HG02840 (cell line): ENCODE data around the gene CECR2.

Experiments
- ATAC-seq: cut with Tn5 transposase; IDR thresholded peaks from one replicate; pipeline ENCODE4 v1.9.1; 2021; ENCODE audit warnings: mild to moderate bottlenecking, moderate library complexity, moderate number of reproducible peaks; ENCODE audit not compliant: unreplicated experiment, low FRiP score

CECR2 gene

DNA sequence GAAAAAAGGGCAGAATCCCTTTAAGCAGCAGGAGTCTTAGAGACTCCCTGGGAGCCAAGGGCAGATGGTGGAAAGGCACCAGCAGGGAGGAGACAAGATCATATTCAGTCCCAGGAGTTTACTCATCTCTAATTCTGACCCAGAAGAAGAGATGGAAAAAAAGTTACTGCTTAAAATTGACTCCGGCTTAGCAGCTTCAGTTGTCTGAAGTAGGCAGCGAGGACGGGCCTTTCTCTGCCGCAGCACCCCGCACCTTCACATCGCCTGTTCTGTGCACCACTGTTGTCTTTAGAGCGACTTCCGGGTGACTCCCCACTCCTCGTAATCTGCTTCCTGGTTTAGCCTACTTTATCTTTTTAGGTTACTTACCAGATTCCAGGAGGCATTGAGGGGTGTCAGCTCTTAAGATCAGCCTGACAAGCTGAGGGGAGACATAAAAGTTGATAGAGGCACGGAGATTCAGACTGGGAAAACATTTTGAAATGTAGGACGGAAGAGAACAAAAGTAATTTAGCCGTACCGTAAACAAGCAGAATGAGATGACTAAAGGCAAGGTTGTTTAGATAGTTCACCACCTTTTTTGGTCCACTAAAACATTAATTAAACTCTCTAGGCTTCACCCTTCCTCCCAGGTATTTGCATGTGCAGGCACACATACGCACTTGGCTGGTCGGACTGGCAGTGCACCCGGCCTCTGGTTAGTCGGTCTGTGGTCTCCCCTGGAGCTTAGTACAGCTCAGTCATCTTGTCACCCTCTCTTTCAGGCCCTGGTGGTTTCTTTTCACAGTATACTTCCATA is 74.3 kb downstream of the CECR2 start:
- ATAC-seq: no peak

DNA sequence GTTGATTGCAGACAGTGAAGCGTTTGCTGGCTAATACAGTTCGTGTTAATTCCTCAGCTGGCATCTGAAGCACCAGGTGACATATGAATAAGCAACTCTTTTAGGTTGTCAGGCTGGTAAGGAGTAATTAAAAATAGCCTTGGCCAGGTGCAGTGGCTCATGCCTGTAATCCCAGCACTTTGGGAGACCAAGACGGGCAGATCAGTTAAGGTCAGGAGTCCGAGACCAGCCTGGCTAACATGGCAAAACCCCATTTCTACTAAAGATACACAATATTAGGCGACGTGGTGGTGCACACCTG is 74.9 kb downstream of the CECR2 start:
- ATAC-seq: no peak

DNA sequence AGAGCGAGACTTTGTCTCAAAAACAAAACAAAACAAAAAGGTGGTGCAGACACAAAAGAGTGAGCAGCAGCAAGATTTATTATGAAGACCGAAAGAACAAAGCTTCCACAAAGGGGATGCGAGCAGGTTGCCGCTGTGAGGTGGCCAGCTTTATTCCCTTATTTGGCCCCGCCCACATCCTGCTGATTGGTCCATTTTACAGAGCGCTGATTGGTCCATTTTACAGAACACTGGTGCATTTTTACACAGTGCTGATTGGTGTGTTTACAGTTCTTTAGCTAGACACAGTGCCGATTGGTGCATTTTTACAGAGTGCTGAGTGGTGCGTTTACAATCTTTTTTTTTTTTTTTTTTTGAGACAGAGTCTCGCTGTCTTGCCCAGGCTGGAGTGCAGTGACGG is 77.4 kb downstream of the CECR2 start:
- ATAC-seq: no peak

DNA sequence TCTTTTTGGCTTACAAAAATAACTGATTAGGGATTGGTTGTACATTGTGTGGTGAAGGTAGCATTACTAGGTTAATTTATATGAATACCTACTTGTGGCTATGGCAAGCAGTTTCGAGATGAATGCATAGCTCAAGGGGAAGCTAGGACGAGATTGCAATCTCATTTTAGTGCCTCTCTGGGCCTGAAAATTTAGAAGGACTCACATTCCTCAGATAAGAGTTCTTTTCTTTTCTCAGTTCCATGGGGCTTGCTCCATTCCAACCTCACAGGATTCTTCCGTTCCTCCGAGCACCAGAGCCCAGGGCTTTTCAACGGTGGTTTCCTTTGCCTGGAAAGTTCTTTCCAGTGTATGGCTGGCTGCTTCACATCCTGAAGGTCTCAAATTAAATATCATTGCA is 82.1 kb downstream of the CECR2 start:
- ATAC-seq: no peak

DNA sequence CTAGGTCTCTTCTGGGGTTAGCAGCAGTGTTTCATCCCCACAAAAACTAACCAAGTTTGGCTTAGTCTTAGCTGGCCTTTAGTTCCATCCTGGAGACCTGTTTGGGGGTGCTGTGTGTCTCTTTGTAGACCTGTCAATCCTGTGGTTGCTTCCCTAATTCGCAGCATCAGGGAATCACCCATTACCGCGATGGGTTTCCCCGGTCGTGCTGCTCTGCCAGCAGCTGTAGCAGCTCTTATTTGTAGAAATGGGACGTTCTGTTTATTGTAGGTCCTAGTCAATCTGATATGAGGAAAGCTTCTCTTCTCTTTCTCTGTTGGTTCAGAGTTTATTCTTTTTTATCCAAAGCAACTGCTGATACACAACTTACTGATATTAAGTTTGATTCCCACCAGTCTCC is 91.6 kb downstream of the CECR2 start:
- ATAC-seq: no peak

DNA sequence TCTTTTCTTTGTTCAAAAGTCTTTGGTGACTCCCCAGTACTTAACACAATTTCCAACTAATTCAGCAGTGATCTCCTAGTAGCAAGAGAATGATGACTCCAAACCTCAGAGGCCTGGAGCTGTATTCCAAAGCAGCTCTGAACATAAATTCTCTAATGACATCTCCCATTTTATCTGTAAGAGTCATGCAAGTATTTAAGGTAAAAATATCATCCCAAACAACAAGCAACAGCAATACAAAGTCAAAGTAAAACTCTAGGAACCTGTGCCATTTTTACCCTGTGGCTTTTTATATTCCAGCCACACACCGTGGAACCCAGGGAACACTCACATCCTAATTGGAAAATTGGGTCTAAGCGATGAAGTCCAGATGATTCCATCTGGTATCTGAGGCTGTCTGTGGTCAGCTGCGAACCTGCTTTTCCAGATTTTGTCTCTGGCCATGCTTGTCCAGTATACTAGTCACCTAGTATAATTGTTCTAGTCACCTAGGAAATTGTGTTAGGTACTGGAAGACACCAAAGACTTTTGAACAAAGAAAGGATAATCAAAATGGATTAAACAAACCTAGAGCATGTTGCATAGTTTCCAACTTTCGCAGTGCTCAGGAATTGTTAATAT is 101.7 kb downstream of the CECR2 start:
- no peak for ATAC-seq

DNA sequence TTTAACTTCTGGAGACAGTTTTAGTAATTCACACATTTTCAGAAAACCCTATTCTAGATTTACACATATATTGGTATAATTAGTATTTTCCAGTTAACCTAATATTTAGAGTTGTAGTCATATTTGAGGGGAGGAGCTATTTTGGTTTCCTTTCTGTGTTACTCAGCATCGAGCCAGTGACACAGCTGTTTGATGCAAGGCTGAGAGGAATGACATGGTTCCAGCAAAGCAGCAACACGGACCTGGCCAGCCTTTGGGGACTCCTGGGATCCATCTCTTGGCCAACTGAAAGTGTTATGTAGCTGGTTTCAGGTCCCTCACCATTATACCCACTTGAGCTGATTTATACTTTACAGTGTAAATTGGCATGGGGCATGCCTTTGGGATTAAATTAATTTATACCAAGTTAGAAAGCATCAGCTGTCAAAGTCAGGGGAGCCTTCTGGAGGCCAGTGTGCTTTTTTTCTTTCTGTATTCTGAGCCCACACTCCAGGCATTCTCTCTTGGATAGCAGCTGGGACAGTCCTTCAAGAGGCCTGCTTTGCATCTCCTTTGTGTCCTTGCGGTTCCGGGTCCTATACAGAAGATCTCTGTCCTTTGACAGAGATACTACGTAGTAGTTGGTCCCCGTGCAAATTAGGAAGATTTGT is 102.8 kb downstream of the CECR2 start:
- ATAC-seq: no peak

DNA sequence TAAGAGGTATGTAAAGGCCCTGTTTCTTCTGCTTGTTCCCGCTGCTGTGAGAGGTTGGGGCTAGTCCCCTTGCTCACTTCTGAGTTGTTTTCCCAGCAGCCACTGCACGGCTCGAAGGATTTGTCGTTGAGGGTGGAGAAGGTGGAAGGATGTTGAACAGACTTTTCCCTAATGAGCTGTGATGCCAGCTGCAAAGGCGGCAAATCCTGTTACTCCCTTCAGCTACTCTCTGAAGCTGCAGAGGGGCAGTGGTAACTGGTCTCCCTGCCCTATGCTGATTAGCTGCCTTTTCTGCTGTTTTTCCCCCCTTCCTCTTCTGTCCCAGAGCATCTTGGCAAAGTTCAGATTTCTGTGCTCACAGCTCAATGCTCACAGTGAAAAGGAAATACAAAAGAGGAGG is 103.7 kb downstream of the CECR2 start:
- ATAC-seq: no peak

DNA sequence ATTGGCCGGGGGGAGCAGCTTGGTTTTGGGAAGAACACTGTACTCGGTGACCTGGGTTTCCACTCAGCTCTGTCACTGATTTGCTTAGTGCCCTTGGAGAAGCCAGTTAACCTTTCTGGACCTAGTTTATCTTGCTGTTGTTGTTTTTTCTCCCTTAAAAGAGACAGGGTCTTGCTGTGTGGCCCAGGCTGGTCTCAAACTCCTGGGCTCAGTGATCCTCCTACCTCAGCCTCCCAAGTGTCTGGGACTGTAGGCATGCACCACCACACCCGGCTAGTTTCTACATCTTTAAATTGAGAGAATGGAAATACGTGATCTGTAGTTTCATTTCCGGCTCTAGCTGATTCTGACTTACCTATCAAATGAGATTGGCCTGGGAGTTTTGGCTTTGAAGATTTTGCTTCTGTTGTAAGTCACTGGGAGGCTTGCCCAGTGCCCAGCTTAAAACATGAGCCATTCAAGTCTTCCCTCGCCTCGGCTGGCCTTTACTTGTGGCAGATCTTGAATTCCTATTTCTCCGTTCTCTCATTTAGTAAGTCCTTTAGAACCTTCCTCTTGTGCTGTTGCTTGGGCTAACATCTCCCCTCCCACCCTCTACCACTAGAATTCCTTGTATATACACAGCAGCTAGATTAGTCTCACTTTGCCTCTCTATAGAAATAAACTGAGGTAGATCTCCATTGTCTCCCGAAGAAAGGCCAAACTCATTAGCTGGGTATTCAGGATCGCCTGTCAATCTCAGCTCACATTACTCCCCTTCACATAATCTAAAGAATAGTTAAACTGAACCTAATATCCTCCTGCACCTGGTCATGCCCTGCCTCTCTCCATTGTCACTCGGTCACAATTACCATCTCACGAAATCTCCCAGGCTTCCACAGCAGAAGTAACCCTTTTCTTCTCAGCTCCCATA is 106.3 kb downstream of the CECR2 start:
- ATAC-seq: no peak

DNA sequence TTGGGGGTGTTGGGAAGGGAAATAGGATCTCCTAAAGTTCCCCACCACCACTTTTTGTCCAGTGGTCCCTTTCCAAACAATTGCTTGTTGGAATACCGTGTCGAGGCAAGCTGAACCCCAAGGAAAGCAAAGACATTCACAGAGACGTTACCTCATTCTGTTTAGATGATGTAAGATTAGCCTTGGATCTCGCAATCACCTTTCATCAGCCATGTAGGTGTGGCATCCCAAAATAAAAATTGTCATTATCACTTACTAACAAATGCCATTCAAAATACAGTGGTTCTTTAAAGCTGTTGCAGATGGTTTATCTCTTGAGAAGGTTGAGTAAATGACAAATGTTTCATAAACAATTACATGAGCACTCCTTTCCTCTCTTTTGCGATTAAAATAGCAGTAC is 107.6 kb downstream of the CECR2 start:
- ATAC-seq: no peak

DNA sequence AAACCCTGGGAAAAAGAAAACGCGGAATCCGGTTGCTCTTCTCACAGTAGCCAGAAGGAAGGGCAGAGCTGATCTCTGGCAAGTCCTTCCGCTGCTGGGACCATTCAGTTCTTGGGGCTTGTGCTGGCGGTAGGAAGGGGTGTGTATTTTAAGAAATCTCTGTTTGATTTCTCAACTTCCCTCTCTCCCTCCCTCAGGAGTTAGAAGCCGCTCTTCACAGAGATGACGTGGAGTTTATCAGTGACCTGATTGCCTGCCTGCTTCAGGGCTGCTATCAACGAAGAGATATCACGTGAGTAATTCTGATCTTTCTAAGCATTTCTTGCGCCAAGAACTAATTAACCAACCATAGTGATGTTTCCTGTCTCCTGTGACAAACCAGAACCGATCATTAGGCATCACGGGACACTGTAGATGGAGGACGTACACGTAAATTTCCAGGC is 108.2 kb downstream of the CECR2 start:
- ATAC-seq: no peak

DNA sequence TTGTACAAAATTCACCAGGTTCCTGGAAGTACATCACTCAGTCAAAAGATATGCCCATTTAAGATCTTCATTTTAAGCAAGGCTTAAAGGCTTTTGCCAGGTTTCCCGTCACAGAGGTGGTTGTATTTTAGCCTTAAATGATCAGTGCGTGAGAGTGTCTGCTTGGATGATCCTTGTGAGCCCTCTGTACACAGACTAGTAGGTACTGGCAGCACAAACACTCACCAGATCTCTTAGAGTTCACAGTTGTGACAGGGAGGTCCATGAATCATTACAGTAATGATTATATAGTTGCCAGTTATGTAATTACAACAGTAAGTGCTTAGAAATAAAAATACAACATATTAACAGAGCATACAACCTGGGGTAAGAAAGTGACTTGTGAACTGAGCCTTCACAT is 109.9 kb downstream of the CECR2 start:
- ATAC-seq: no peak

DNA sequence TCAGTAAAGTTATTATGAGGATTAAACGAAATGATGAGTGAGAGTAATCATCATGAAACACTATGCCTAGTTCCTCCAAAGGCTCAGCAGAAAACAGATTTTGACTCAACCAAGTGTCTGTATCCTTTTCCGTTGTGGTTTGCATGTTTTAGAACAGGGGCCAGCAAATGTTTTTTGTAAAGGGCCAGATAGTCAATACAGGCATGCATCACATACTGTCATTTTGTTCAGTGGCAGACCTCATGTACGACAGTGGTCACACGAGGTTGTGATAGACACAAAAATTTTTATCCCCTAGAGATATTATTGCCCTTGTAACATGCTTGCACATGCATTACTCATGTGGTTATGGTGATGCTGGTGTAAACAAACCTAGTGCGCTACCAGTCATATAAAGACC is 112.2 kb downstream of the CECR2 start:
- ATAC-seq: no peak

DNA sequence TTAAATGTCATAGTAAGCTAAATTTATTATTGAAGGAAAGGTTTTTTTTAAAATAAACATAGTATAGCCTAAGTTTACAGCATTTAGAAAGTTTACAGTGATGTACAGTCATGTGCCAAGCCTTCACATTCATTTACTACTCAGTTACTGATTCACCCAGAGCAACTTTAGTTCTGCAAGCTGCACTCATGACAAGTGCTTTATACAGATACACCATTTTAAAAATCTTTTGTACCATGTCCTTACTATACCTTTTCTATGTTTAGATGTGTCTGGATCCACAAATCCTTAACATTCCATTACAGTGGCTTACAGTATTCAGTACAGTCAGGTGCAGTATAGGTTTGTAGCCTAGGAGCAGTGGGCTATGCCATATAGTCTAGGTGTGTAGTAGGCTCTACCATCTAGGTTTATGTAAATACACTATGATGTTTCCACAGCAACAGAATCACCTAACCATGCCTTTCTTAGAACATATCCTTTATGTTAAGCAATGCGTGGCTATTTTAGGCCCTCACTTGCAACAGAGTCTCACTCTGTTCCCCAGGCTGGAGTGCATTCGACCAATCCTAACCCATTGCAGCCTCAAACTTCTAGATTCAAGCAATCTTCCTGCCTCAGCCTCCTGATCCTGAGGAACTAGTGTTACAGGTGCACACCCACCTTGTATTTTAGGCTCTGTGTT is 114.6 kb downstream of the CECR2 start:
- ATAC-seq: no peak

DNA sequence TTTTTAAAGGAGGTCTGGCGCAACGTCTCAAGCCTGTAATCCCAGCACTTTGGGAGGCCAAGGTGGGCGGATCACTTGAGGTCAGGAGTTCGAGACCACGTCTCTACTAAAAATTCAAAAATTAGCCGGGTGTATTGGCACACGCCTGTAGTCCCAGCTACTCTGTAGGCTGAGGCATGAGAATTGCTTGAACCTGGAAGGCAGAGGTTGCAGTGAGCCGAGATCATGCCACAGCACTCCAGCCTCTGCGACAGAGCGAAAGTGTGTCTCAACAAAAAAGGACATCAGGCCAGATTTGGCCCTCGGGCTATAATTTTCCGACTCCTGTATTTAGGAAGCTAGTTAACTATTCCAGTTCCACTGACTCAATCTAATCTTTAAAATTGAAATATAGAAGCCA is 115.3 kb downstream of the CECR2 start:
- no peak for ATAC-seq

DNA sequence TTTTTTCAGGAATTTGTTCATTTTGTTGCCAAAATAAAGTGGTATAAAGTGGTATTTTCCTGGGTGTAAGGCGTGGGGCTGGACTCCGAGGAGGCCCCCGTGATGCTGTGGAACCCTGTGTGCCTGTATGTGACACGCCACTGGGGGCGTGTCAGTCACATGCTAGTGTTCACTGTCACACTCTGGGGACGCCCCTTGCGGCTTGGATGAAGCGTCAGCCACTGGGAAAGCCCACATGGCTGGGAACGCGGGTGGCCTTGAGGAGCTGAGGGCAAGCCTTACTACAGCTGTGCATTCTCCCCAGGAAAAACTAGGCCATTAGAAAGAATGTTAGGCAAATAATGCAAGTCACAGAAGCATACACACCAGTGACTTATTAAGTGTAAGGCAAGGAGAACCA is 117.1 kb downstream of the CECR2 start:
- ATAC-seq: no peak

DNA sequence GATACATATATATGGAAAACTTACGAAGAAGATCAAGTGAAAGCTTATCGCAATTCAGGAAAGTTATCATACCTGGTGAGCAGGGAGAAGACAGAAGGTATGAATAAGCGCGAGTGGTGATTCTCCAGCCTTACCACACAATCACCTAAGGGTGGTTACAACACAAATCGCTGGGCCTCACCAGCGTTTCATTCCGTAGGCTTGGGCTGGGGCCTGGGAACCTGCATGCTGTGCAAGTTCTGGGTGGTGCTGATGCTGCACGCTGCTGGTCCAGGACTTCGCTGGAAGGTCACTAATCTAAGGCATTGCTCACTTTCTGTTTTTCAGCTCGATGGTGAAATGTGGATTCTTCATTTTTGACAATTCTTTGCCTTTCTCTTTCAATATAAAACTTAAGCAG is 117.5 kb downstream of the CECR2 start:
- no peak for ATAC-seq

DNA sequence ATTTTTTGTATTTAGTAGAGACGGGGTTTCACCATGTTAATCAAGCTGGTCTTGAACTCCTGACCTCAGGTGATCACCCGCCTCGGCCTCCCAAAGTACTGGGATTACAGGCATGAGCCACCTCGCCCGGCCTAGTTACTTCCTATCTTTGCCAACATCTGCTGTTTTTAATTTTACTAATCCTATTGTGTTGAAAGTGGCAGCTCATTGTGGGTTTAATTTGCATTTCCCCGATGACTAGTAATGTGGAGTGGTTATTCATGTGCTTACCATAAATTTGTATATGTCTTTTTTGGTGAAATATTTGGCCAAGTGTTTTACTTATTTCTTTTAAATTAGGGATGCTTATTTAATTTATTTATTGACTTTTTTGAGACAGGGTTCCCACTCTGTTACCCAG is 119.8 kb downstream of the CECR2 start:
- ATAC-seq: no peak

DNA sequence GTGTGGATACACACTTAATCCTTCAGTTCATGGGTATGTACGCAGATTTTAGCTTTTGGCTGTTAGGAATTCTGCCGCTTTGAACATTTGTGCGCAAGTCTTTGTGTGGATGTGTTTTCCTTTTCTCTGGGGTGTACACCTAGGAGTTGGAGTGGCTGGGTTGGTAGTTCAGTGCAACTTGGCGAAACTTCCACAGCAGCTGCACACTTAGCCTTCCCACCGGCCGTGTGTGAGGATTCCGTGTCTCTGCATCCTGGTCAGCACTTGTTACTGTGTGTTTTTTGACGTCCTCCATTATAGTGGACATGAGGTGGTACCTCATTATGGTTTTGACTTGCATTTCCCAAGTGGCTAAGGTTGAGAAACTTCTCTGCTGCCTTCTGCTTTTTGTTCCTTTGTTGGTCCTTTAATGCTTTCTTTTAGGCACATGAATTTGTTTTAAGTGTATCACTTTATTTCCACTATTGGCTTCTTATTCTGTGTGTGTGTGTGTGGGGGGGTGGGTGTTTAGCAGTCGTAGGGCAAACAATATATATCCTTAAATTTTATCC is 121.9 kb downstream of the CECR2 start:
- ATAC-seq: no peak

DNA sequence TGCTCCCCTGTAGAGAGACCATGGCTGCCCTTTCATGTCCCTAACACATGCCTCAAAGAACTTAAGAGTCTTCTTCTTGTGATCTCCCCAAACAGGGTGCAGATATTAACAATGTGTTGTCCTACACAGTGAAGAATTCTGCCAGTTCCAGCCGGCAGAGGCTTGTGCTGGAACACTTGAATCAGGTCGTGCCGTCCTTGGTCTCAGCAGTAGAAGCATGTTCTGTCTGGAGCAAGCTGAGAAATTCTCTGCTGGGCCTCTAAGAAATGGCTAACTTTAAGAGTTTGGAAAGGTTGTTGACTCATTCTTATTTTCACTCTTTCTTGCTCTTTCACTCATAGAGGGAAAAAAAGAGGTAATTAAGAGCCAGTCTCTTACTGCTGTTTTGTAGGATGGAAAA is 123.0 kb downstream of the CECR2 start:
- no peak for ATAC-seq
